Measurements from ENCODE around the gene GIGYF1. TPM values are rescaled to one million over a fixed set of nuclear protein-coding genes. Genes with fewer than 3 reads are reported as not detected.
"Not testable (repeated sequence)": the region's sequence is repeated elsewhere in the genome, so short reads cannot be mapped to it uniquely, and the experiment has no call there.

The GIGYF1 gene
- total and polyA plus RNA-seq, 2 donors (not counting 3 experiments of a cell fraction or from before 2014, with no cell fraction given): 13.6 to 46.3 TPM

DNA sequence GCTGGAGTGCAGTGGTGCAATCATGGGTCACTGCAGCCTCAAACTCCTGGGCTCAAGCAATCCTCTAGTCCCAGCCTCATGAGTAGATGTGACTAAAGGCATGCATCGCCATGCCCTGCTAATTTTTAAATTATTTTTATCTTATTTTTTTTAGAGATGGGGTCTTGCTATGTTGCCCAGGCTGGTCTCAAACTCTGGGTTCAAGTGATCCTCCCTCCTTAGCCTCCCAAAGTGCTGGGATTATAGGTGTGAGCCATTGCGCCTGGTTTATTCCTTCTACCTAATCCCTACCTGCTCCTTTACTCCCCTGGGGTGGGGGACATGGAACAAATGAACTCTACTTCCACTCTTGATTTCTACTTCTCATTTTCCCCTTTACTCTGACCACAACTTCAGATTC is 30.3 kb upstream of the GIGYF1 start:
- H3K4me3 ChIP-seq (replicated peaks in 1 of 3; ENCODE audit: insufficient read depth in 1 of 3, low read depth in 1 of 3, low read length in 3 of 3); H3K9me1 ChIP-seq (replicated peaks; ENCODE audit: control insufficient read depth, extremely low read depth, insufficient read depth, low read length); H3K4me2 ChIP-seq (ENCODE audit: insufficient read depth, low read length); H3K4me1 ChIP-seq (ENCODE audit: control insufficient read depth, extremely low read depth, insufficient read depth, low read length); H3K9ac ChIP-seq (replicated peaks; ENCODE audit: extremely low read depth, insufficient read depth, low read length); DNase-seq (ENCODE audit: low read depth, low spot score); H3K9me3 ChIP-seq (replicated peaks; ENCODE audit: control insufficient read depth, insufficient read depth, low read length); FAIRE-seq; intact Hi-C loops (cut with micrococcal nuclease); POLR2A ChIA-PET; H2AFZ ChIP-seq (ENCODE audit: low read depth, low read length); H3K36me3 ChIP-seq (ENCODE audit: control insufficient read depth in 2 of 2, extremely low read depth in 1 of 2, insufficient read depth in 2 of 2, low read length in 2 of 2); H4K20me1 ChIP-seq (replicated peaks; ENCODE audit: control insufficient read depth, extremely low read depth, insufficient read depth, low read length); H3K79me2 ChIP-seq (ENCODE audit: control insufficient read depth, insufficient read depth, low read length); BruUV-seq (replicated peaks); H3K27ac ChIP-seq (ENCODE audit: insufficient read depth, low read depth, low read length): not testable (repeated sequence)
- dilution Hi-C loops (cut with MboI; ENCODE audit: extremely low pct_ligation_motif_present, low sequenced_read_pairs): loop anchor here (25.0 kb wide), 1 partner anchor 113 kb away; the partner anchor contains the start of gene EPHB4
- CTCF ChIA-PET: interaction anchor here (0.9 to 5.2 kb wide), 11 partner anchors 14 to 254 kb away, joined by 3 to 90 read pairs (median 7); partner anchors contain the start of genes FBXO24, LRCH4, MOSPD3 and POP7
- H3K27me3 ChIP-seq (ENCODE audit: control insufficient read depth in 2 of 2, insufficient read depth in 2 of 2, low read length in 2 of 2): peaks cover 29 to 35% of the 10 kb centered on the region in 2 experiments

GRCh38 chr7:100723732-100724275 is 29.8 kb upstream of the GIGYF1 start:
- dilution Hi-C loops (cut with MboI; ENCODE audit: extremely low pct_ligation_motif_present, low sequenced_read_pairs): loop anchor here (25.0 kb wide), 1 partner anchor 113 kb away; the partner anchor contains the start of gene EPHB4
- Histone ChIP-seq H3K27me3 (ENCODE audit: control insufficient read depth in 2 of 2, insufficient read depth in 2 of 2, low read length in 2 of 2) (peaks cover 29 to 36% of the 10 kb centered on the region in 2 experiments), H3K4me2 (ENCODE audit: insufficient read depth, low read length) (no peak overlapping the region), H3K4me1 (ENCODE audit: control insufficient read depth, extremely low read depth, insufficient read depth, low read length) (no peaks in the 10 kb centered on the region), H3K9me3 (replicated peaks; ENCODE audit: control insufficient read depth, insufficient read depth, low read length) (no peaks in the 10 kb centered on the region), H3K9me1 (replicated peaks; ENCODE audit: control insufficient read depth, extremely low read depth, insufficient read depth, low read length) (no peaks in the 10 kb centered on the region), H3K9ac (replicated peaks; ENCODE audit: extremely low read depth, insufficient read depth, low read length) (no peak overlapping the region), H3K79me2 (ENCODE audit: control insufficient read depth, insufficient read depth, low read length) (no peaks in the 10 kb centered on the region), H2AFZ (ENCODE audit: low read depth, low read length) (no peak overlapping the region), H3K4me3 (replicated peaks in 1 of 3; ENCODE audit: insufficient read depth in 1 of 3, low read depth in 1 of 3, low read length in 3 of 3) (no peak overlapping the region), H3K27ac (ENCODE audit: insufficient read depth, low read depth, low read length) (no peak overlapping the region), H4K20me1 (replicated peaks; ENCODE audit: control insufficient read depth, extremely low read depth, insufficient read depth, low read length) (no peaks in the 10 kb centered on the region), H3K36me3 (ENCODE audit: control insufficient read depth in 2 of 2, extremely low read depth in 1 of 2, insufficient read depth in 2 of 2, low read length in 2 of 2) (no peaks in the 10 kb centered on the region)
- CTCF ChIA-PET: interaction anchor here (0.7 to 3.1 kb wide), 3 partner anchors 12 to 76 kb away, joined by 3 to 13 read pairs (median 13); partner anchors contain the start of gene POP7
- DNase-seq (ENCODE audit: low read depth, low spot score): no peak
- FAIRE-seq: no peak
- TF ChIP-seq CTCF (IDR thresholded peaks at IDR 0.05; ENCODE audit: extremely low read depth in 1 of 2, insufficient read depth in 1 of 2, low read depth in 1 of 2, low read length in 2 of 2) (no peak), EZH2 (IDR thresholded peaks at IDR 0.05; ENCODE audit: borderline replicate concordance, low read depth, low read length, severe bottlenecking) (no peak), MYC (IDR thresholded peaks at IDR 0.05; ENCODE audit: low read depth, low read length) (no peak), FOS (IDR thresholded peaks at IDR 0.05; ENCODE audit: borderline replicate concordance, insufficient read depth, low read length) (no peak), GATA2 (IDR thresholded peaks at IDR 0.05; ENCODE audit: insufficient read depth, insufficient read length, low read depth, low read length) (no peak), POLR2AphosphoS5 (IDR thresholded peaks at IDR 0.05; ENCODE audit: insufficient read depth, low read depth, low read length) (no peak), POLR2A (IDR thresholded peaks at IDR 0.05; ENCODE audit: low read depth, low read length) (no peak), JUN (IDR thresholded peaks at IDR 0.05; ENCODE audit: borderline replicate concordance, insufficient read depth, insufficient read length, low read depth) (no peak), MAX (IDR thresholded peaks at IDR 0.05; ENCODE audit: insufficient read depth, insufficient read length) (no peak)
- POLR2A ChIA-PET: no interaction called here
- BruUV-seq (replicated peaks): no TSS peak
- intact Hi-C loops (cut with micrococcal nuclease): no loop called here

Measured in endothelial cell of umbilical vein (primary cell).